ENCODE results near the gene DPEP2. TPM values are rescaled to one million over a fixed set of nuclear protein-coding genes. Genes with fewer than 3 reads are reported as not detected.

Gene DPEP2
- total RNA-seq, 2 donors from 2014 or later, result 0.20 TPM; not detected in 1

DNA sequence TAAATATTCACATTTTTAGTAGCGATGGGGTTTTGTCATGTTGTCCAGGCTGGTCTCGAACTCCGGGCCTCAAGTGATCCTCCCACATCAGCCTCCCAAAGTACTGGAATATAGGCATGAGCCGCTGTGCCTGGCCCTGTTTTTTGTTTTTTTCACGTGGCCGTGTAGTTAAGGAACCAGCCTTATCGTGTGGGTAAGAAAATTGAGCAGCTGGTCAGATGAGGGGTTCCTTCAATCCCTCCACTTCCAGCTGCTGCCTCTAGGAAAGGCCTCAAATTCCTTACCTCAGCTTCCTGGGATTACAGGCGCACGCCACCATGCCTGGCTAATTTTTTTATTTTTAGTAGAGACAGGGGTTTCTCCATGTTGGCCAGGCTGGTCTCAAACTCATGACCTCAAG lies 5.9 kb upstream of the DPEP2 start:
- Histone ChIP-seq H3K36me3 (ENCODE audit: control insufficient read depth, insufficient read depth, low read length) (no peaks in the 10 kb centered on the region), H3K4me1 (ENCODE audit: control insufficient read depth, insufficient read depth, low read length) (peaks cover 4% of the 10 kb centered on the region), H3K27ac (ENCODE audit: low read depth, low read length) (no peak overlapping the region), H3K4me3 (ENCODE audit: low read length) (no peak overlapping the region), H3K9me3 (ENCODE audit: control insufficient read depth, low read length) (no peaks in the 10 kb centered on the region), H3K9ac (ENCODE audit: extremely low read depth, low read length, poor library complexity, severe bottlenecking) (no peak overlapping the region), H3K27me3 (ENCODE audit: control insufficient read depth, insufficient read depth, low read length, poor library complexity, severe bottlenecking) (no peaks in the 10 kb centered on the region)
- Mint-ChIP-seq H3K4me3 (no peak overlapping the region), H3K27me3 (ENCODE audit: insufficient read depth) (no peaks in the 10 kb centered on the region), H3K27ac (no peak overlapping the region), H3K36me3 (ENCODE audit: low read depth) (no peaks in the 10 kb centered on the region), H3K4me1 (peaks cover 12% of the 10 kb centered on the region), H3K9me3 (no peaks in the 10 kb centered on the region)
- WGBS, 2 experiments (ENCODE audit: insufficient coverage in 1 of 2, insufficient read length in 1 of 2), result 87 to 94% methylated on average over 7 to 9 of the region's 9 CpGs
- TF ChIP-seq, protein P1, sequence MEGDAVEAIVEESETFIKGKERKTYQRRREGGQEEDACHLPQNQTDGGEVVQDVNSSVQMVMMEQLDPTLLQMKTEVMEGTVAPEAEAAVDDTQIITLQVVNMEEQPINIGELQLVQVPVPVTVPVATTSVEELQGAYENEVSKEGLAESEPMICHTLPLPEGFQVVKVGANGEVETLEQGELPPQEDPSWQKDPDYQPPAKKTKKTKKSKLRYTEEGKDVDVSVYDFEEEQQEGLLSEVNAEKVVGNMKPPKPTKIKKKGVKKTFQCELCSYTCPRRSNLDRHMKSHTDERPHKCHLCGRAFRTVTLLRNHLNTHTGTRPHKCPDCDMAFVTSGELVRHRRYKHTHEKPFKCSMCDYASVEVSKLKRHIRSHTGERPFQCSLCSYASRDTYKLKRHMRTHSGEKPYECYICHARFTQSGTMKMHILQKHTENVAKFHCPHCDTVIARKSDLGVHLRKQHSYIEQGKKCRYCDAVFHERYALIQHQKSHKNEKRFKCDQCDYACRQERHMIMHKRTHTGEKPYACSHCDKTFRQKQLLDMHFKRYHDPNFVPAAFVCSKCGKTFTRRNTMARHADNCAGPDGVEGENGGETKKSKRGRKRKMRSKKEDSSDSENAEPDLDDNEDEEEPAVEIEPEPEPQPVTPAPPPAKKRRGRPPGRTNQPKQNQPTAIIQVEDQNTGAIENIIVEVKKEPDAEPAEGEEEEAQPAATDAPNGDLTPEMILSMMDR (conservative IDR thresholded peaks at IDR 0.05), result no peak
- DNase-seq, result no peak

DNA sequence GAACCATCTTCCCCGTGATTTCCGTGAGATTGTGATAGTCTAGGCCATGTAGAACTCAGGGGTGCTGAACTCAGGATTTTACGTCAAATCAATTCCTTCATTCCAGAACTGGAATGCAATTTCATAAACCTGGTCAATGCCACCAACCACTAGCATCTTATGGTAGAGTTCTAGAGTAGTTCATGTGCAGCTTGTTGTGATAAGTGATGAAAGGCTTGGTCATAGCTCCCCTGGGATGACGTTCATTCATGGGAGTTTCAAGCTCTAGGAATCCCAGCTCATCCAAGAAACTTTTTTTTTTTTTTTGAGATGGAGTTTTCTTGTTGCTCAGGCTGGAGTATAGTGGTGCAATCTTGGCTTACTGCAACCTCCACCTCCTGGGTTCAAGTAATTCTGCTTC lies 3.7 kb upstream of the DPEP2 start:
- WGBS, 2 experiments (ENCODE audit: insufficient coverage in 1 of 2, insufficient read length in 1 of 2), result 92% methylated on average over 4 of the region's 4 CpGs; no CpG with 5 or more reads in 1 of the 2 experiments
- H3K27ac Mint-ChIP-seq, result no peak overlapping the region
- DNase-seq, result no peak
- H3K4me3 ChIP-seq (ENCODE audit: low read length), result no peak overlapping the region
- TF ChIP-seq, protein P1 (conservative IDR thresholded peaks at IDR 0.05), result no peak
- no peak overlapping the region for H3K27ac ChIP-seq (ENCODE audit: low read depth, low read length)
- no peaks in the 10 kb centered on the region for H3K27me3 Mint-ChIP-seq (ENCODE audit: insufficient read depth)
- H3K9ac ChIP-seq (ENCODE audit: extremely low read depth, low read length, poor library complexity, severe bottlenecking), result no peak overlapping the region
- H3K9me3 Mint-ChIP-seq, result peaks cover 2% of the 10 kb centered on the region
- no peaks in the 10 kb centered on the region for H3K4me1 ChIP-seq (ENCODE audit: control insufficient read depth, insufficient read depth, low read length)
- no peak overlapping the region for H3K4me3 Mint-ChIP-seq
- H3K27me3 ChIP-seq (ENCODE audit: control insufficient read depth, insufficient read depth, low read length, poor library complexity, severe bottlenecking), result no peaks in the 10 kb centered on the region
- H3K36me3 Mint-ChIP-seq (ENCODE audit: low read depth), result no peaks in the 10 kb centered on the region
- H3K36me3 ChIP-seq (ENCODE audit: control insufficient read depth, insufficient read depth, low read length), result no peaks in the 10 kb centered on the region
- H3K9me3 ChIP-seq (ENCODE audit: control insufficient read depth, low read length), result peaks cover 5% of the 10 kb centered on the region
- H3K4me1 Mint-ChIP-seq, result peaks cover 6% of the 10 kb centered on the region

DNA sequence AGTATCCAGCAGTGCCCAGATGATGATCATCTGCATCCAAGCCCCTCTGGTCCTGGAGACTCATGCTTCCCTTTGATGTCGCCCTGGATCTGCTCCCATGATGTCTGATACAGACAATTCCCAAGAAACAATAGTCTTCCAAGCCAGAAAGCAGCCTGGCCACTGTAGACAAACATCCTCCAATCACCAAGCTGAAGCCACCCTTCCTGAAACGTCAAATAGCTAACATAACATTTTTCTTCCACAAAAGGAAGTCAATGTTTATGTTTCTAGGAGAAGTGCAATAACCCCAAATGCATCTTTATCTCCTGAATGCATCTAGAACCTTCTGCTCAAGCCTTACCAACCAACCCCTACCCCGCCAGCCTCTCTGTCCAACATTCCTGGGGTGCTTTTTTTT lies 1.2 kb upstream of the DPEP2 start:
- no peak for DNase-seq
- no peak overlapping the region for H3K27ac Mint-ChIP-seq
- WGBS, 2 experiments (ENCODE audit: insufficient coverage in 1 of 2, insufficient read length in 1 of 2), result 62 to 88% methylated on average over 2 to 3 of the region's 3 CpGs

More for the DNA sequence above, 1.2 kb upstream of the DPEP2 start:
- Mint-ChIP-seq H3K36me3 (ENCODE audit: low read depth) (no peaks in the 10 kb centered on the region), H3K4me3 (no peak overlapping the region), H3K27me3 (ENCODE audit: insufficient read depth) (no peaks in the 10 kb centered on the region), H3K9me3 (peaks cover 2% of the 10 kb centered on the region), H3K4me1 (no peaks in the 10 kb centered on the region)
- no peak overlapping the region for H3K9ac ChIP-seq (ENCODE audit: extremely low read depth, low read length, poor library complexity, severe bottlenecking)
- peaks cover 5% of the 10 kb centered on the region for H3K9me3 ChIP-seq (ENCODE audit: control insufficient read depth, low read length)
- TF ChIP-seq, protein P1 (conservative IDR thresholded peaks at IDR 0.05), result no peak
- no peaks in the 10 kb centered on the region for H3K27me3 ChIP-seq (ENCODE audit: control insufficient read depth, insufficient read depth, low read length, poor library complexity, severe bottlenecking)
- no peaks in the 10 kb centered on the region for H3K4me1 ChIP-seq (ENCODE audit: control insufficient read depth, insufficient read depth, low read length)
- no peaks in the 10 kb centered on the region for H3K36me3 ChIP-seq (ENCODE audit: control insufficient read depth, insufficient read depth, low read length)
- no peak overlapping the region for H3K27ac ChIP-seq (ENCODE audit: low read depth, low read length)
- H3K4me3 ChIP-seq (ENCODE audit: low read length), result no peak overlapping the region
